HG03045 (cell line): ENCODE data around the gene SLC5A3.
A peak's percentile ranks its signal among the peaks of the same experiment; 100 is the strongest.

Experiments
- ATAC-seq: cut with Tn5 transposase; IDR thresholded peaks from one replicate; pipeline ENCODE4 v1.9.1; 2021; ENCODE audit warnings: mild to moderate bottlenecking, moderate library complexity; ENCODE audit not compliant: unreplicated experiment

Gene SLC5A3

GRCh38 chr21:34065027-34065426 is 8.4 kb upstream of the SLC5A3 start:
- ATAC-seq, result no peak

GRCh38 chr21:34071683-34072082 is 1.7 kb upstream of the SLC5A3 start:
- ATAC-seq, result no peak

- ATAC-seq, result peak; percentile 14
Measured at GRCh38 chr21:34072145-34073031, 990 bp upstream of the SLC5A3 start.

DNA sequence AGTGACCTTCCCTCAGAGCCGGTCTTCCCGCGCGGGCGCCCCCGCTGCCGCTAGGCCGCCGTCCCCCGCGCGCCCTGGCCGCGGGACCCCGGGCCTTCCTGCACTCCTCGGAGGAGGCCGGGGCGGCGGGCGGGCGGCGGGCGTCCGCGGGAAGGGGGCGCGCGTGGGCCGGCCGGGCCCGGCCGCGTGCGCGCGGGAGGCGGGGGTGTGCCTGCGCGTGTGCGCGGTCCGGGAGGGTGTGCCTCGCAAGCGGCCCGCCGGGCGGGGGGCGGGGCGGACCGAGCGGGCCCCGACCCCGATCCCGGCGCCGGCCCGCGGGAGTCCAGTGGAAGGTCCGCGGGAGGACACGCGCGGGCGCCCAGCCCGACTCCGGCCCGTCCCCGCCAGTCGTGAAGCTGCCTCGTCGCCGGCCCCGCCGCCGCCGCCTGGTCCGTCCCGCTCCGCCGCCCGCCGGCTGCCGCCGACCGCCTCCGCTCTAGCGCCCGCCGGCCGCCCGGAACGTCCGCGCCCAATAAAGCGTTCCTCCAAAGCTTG is 438 bp downstream of the SLC5A3 start:
- peak; percentile 49 for ATAC-seq

DNA sequence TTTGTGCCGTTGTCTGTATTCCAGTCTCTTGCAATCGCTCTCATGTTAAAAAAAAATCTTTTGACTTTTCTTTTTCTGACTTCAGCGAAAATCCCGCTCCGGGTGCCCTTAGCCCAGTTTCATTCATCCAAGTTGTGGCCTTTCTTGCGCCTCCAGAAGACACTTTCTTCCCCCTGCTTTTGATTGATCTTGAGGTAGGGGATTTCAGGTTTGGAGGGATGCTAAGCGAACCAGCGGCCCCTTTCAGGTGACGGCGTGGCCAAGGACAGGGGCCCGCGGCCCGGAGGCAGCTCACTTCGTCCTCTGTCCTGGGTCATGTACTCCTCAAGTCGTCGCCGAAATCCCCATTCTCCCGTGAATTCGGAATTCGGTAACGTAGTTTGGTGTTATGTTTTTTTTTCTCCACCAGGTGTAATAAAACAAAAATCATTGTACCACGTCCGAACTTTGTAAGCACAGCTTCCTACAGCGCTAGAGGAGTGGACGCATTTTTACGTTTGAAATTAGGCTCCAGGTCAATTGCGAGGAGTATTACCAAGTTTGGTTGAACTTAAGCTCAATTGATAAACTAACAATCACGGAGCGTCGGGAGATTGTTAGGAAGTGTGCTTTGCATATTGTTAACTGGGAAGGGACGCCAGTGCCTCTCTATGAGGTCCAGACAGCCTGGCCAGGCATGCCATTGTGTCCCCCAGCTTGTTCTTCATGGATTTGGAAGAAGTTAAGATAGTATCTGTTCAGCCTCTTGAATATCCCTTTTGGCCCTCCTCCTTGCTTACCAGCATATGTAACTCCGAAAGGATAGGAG is 1.1 kb downstream of the SLC5A3 start:
- ATAC-seq, result no peak

- ATAC-seq, result no peak
Measured at GRCh38 chr21:34075091-34075425, 1.7 kb downstream of the SLC5A3 start.

GRCh38 chr21:34075760-34076660 is 2.6 kb downstream of the SLC5A3 start:
- ATAC-seq, result no peak

DNA sequence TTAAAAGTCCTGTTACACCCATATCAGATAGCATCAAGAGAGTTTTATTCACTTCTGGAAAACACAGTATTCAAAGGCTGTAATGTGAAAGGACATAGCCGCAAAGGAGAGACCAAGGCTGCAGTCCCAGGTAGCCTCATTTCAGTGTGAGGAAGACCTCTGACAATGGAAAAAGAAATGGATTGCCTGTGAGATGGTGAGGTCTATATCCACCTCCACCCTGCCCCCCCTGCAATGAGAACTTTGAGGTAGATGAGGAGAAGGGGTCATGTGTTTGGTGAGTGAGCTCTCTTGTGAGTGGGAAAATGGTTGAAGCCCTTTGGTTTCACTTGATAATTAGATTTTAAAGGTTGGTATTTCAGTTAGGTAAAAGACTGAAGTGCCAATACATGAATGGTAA is 3.5 kb downstream of the SLC5A3 start:
- ATAC-seq, result no peak

GRCh38 chr21:34077888-34078287 is 4.5 kb downstream of the SLC5A3 start:
- no peak for ATAC-seq

DNA sequence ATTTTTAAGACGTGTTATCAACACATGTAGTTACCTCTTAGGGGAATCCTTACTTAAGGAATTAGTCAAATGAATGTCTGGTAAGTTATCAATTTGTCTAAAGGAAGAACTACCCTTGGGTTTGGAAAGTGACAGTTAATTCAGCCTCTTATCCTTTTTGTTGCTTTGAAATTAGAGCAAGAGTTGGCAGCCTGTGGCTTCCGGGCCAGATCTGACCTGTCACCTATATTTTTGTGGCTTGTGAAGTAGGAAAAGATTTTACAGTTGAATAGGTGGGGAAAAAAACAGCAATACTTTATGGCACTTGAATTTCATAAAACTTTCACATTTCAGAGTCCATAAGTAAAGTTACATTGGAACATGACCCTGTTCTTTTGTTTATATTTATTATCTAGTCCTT is 5.5 kb downstream of the SLC5A3 start:
- no peak for ATAC-seq

GRCh38 chr21:34080710-34081109 is 7.3 kb downstream of the SLC5A3 start:
- no peak for ATAC-seq

GRCh38 chr21:34082769-34083168 is 9.4 kb downstream of the SLC5A3 start:
- no peak for ATAC-seq

- ATAC-seq, result no peak
Measured at GRCh38 chr21:34083357-34083756, 10.0 kb downstream of the SLC5A3 start.

DNA sequence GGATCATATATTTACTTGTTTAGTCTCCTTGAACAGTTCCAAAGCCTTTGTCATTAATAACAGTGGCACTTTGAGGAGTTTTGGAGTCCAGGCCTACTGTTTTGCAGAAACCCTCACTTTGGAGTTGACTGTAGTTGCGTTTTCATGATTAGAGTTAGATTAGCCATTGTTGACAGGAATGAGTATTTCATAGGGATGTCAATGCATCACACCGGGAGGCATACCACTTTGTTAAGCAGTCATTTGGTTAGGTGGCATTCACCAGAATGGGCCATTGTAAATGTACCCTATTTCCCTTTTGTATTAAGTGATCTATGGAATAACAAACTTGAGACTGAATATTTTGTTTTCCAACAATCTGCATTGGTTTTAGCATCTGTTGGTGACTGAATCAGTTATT is 11.8 kb downstream of the SLC5A3 start:
- ATAC-seq, result no peak

GRCh38 chr21:34086887-34087306 is 13.5 kb downstream of the SLC5A3 start:
- no peak for ATAC-seq

DNA sequence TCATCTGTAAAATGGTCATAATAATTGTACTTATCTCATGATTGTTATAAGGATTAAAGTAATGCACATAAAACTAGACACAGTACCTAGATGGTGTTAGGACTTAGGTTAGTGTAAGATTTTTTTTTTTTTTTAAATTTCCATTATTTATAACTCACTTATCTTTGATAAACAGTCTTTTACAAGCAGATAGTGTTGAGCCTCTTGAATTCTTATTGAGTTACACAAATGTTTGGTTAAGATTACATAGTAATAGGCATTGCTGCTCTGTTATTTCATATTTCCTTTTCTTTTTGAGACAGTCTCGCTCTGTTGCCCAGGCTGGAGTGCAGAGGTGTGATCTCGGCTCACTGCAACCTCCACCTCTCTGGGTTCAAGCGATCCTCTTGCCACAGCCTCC is 15.4 kb downstream of the SLC5A3 start:
- no peak for ATAC-seq

DNA sequence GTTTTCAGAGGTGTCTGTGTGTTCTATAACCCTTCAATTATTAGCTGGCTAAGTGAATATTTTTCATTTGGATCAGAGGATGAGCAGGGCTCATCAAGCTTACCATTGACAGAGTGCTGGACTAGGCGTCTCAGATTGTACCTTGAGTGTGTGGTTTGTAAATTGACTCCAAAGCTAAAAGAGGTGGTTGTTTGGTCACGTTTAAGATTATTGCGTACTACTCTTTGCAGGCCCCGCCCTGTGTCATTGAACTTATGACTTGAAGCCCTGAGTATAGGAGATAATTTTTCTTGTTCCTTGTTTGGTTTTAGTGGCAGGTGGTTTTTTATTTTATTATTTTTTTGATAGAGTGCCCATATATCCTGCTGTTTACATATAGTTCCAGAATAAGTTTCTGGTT is 17.7 kb downstream of the SLC5A3 start:
- ATAC-seq, result no peak

- ATAC-seq, result no peak
Measured at GRCh38 chr21:34091607-34092006, 18.2 kb downstream of the SLC5A3 start.

DNA sequence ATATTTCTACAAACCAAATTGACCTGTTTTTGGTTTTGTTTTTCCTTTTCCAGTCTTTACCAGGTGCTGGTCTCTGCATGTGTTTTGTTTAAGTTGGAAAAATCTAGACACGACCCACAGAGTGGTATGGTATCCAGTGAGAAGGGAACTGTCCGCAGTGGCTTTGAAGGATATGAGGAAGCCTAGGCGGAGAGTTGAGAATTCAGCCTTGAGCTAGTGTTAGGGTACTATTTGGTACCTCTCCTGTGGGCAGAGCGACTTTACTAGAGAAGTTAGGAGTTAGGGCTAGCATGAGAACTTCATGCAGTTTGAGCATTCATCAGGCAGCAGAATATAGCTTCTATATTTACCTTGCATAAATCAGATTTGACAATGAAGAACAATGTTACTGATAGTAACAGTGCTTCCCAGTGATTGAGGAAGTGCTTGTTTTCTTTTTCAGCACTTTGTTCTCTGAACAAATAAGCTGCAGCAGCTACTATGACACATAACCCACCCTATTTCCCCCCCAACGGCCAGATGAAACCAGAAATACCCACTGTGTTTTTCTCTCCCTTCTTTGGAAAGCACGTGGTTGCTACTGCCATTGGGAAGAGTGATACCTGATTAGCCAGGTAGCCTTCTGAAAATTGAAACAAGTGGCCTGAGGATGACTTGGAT is 19.0 kb downstream of the SLC5A3 start:
- ATAC-seq, result no peak

- ATAC-seq, result no peak
Measured at GRCh38 chr21:34093083-34093482, 19.7 kb downstream of the SLC5A3 start.
